Measurements from ENCODE around the gene TSPAN18.

- TF ChIP-seq CTCF (IDR thresholded peaks at IDR 0.05; ENCODE audit: low read depth, low read length) (no peak), EZH2phosphoT487 (IDR thresholded peaks at IDR 0.05; ENCODE audit: low read depth) (no peak)
Observed at GRCh38 chr11:44816761-44817160, 90.0 kb downstream of the TSPAN18 start.

Measured in OCI-LY3 (cell line).